Natural killer cell (primary cell): ENCODE measurements around the gene C3orf70. TPM values are rescaled to one million over a fixed set of nuclear protein-coding genes. Genes with fewer than 3 reads are reported as not detected.

Source experiments
- ATAC-seq, 3 donors: fragments of 150-1000 bp in 2 of 3; fragments of 200-7000 bp in 1 of 3; cut with Tn5 transposase; 1 replicate in 1 of 3; 2 replicates in 2 of 3; pipeline ENCODE4 v1.10.0; 2021; ENCODE audit warnings: mild to moderate bottlenecking in 2 of 3, moderate library complexity in 2 of 3
- DNase-seq, 2 donors: peaks; one replicate each; pipeline versions ENCODE4 v3.0.0 to v3.0.0-alpha.2; 2013 to 2021; ENCODE audit warnings: mixed read lengths in 1 of 2
- H3K27ac ChIP-seq: one replicate; pipeline ENCODE4 v1.5.1; 2013; ENCODE audit warnings: mild to moderate bottlenecking, low read length
- H3K27me3 ChIP-seq: one replicate; pipeline ENCODE4 v1.6.1; 2013; ENCODE audit warnings: low read length; ENCODE audit not compliant: control insufficient read depth, insufficient read depth
- H3K36me3 ChIP-seq: one replicate; pipeline ENCODE4 v1.6.1; 2013; ENCODE audit warnings: low read length; ENCODE audit not compliant: control insufficient read depth, insufficient read depth
- H3K4me1 ChIP-seq: one replicate; pipeline ENCODE4 v1.6.1; 2013; ENCODE audit warnings: low read length; ENCODE audit not compliant: control insufficient read depth, insufficient read depth
- H3K4me3 ChIP-seq: one replicate; pipeline ENCODE4 v1.5.1; 2013; ENCODE audit warnings: low read length
- H3K9me3 ChIP-seq: one replicate; pipeline ENCODE4 v1.6.1; 2013; ENCODE audit warnings: low read length; ENCODE audit not compliant: control insufficient read depth, insufficient read depth
- H3K27ac Mint-ChIP-seq, 2 donors: one replicate each; pipeline ENCODE4 v1.8.0; 2022; ENCODE audit warnings: mild to moderate bottlenecking in 2 of 2, mixed read lengths in 2 of 2, moderate library complexity in 1 of 2
- H3K27me3 Mint-ChIP-seq, 2 donors: one replicate each; pipeline ENCODE4 v1.8.0; 2022; ENCODE audit warnings: low read depth in 2 of 2, mixed read lengths in 2 of 2
- H3K36me3 Mint-ChIP-seq: one replicate; pipeline ENCODE4 v1.8.0; 2022; ENCODE audit warnings: mixed read lengths
- H3K4me1 Mint-ChIP-seq, 2 donors: one replicate each; pipeline ENCODE4 v1.8.0; 2022; ENCODE audit warnings: mixed read lengths in 2 of 2
- H3K4me3 Mint-ChIP-seq: one replicate; pipeline ENCODE4 v1.8.0; 2022; ENCODE audit warnings: mild to moderate bottlenecking, moderate library complexity, mixed read lengths
- H3K9me3 Mint-ChIP-seq, 2 donors: one replicate each; pipeline ENCODE4 v1.8.0; 2022; ENCODE audit warnings: mixed read lengths in 2 of 2
- WGBS: methylation state at CpG from one replicate; pipeline ENCODE4 v1.1.7; 2013; ENCODE audit warnings: missing lambda C conversion rate; ENCODE audit not compliant: insufficient coverage; 5-methylcytosine and 5-hydroxymethylcytosine counted together
- intact Hi-C: fragments of 100-400 bp; cut with micrococcal nuclease; formaldehyde crosslinking; loops from one replicate; pipeline ENCODE4 v1.14.2; 2022
- total RNA-seq, 4 donors: library from RNA; stranded (reverse); fragments of 120-200 nt in 1 of 4; gene quantifications; one replicate each; pipeline versions ENCODE4 v1.2.3 to v1.2.4, GENCODE V29; 2013 to 2022
- TF ChIP-seq, protein P1 (sequence below): fragments of 200-600 bp; IDR thresholded peaks from one replicate; pipeline ENCODE4 v1.8.0; 2022; ENCODE audit warnings: antibody characterized with exemption

C3orf70 gene
- total RNA-seq, 3 donors from 2014 or later (not counting 1 experiment from before 2014, with no cell fraction given): 0.05 to 0.07 (median 0.05) TPM

DNA sequence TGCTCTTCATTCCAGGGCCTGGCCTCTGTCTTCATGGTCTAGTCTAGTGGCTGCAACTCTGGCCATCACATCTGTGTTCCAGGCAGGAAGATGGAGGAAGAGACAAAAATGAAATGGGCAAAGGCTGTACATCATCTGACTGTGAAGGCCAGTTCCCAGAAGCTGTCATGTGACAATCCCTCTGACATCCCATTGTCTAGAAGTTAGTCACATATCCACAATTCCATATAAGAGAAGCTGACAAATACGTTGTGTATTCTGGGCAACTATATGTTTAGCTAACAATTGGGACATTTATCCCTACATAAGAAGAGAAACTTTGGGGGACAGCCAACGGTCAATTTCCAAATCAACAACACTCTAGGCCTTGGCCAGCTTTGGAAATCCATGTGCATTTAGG lies 34.5 kb upstream of the C3orf70 start:
- Mint-ChIP-seq H3K36me3 (no peaks in the 10 kb centered on the region), H3K9me3 (no peaks in the 10 kb centered on the region), H3K27ac (no peak overlapping the region), H3K4me3 (no peak overlapping the region), H3K27me3 (peaks cover 9 to 11% of the 10 kb centered on the region in 2 donors), H3K4me1 (no peaks in the 10 kb centered on the region)
- ATAC-seq: no peak
- Histone ChIP-seq H3K36me3 (no peaks in the 10 kb centered on the region), H3K9me3 (no peaks in the 10 kb centered on the region), H3K4me3 (no peak overlapping the region), H3K27ac (no peak overlapping the region), H3K4me1 (no peaks in the 10 kb centered on the region), H3K27me3 (no peaks in the 10 kb centered on the region)
- intact Hi-C loops: no loop called here
- DNase-seq: no peak
- TF ChIP-seq, protein P1, sequence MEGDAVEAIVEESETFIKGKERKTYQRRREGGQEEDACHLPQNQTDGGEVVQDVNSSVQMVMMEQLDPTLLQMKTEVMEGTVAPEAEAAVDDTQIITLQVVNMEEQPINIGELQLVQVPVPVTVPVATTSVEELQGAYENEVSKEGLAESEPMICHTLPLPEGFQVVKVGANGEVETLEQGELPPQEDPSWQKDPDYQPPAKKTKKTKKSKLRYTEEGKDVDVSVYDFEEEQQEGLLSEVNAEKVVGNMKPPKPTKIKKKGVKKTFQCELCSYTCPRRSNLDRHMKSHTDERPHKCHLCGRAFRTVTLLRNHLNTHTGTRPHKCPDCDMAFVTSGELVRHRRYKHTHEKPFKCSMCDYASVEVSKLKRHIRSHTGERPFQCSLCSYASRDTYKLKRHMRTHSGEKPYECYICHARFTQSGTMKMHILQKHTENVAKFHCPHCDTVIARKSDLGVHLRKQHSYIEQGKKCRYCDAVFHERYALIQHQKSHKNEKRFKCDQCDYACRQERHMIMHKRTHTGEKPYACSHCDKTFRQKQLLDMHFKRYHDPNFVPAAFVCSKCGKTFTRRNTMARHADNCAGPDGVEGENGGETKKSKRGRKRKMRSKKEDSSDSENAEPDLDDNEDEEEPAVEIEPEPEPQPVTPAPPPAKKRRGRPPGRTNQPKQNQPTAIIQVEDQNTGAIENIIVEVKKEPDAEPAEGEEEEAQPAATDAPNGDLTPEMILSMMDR: no peak
- WGBS: 100% methylated on average over 1 of the region's 2 CpGs

- ATAC-seq (no peak), DNase-seq (peak in 1 of 2 donors; percentile 42)
- Histone ChIP-seq H3K36me3 (no peaks in the 10 kb centered on the region), H3K9me3 (no peaks in the 10 kb centered on the region), H3K27me3 (no peaks in the 10 kb centered on the region), H3K4me1 (peaks cover 4% of the 10 kb centered on the region), H3K4me3 (no peak overlapping the region), H3K27ac (no peak overlapping the region)
- intact Hi-C loops: no loop called here
- H3K4me3 Mint-ChIP-seq: no peak overlapping the region
- WGBS: 46% methylated on average over 7 of the region's 10 CpGs
- no peaks in the 10 kb centered on the region for H3K27me3 Mint-ChIP-seq
- H3K27ac Mint-ChIP-seq: no peak overlapping the region
- no peaks in the 10 kb centered on the region for H3K4me1 Mint-ChIP-seq
- TF ChIP-seq, protein P1: peak; percentile 78
- H3K36me3 Mint-ChIP-seq: no peaks in the 10 kb centered on the region
- no peaks in the 10 kb centered on the region for H3K9me3 Mint-ChIP-seq
Observed at GRCh38 chr3:185176750-185177359, 24.0 kb upstream of the C3orf70 start.

GRCh38 chr3:185175370-185175987 lies 22.6 kb upstream of the C3orf70 start:
- Histone ChIP-seq H3K4me1 (peaks cover 4% of the 10 kb centered on the region), H3K27ac (no peak overlapping the region), H3K9me3 (no peaks in the 10 kb centered on the region), H3K36me3 (no peaks in the 10 kb centered on the region), H3K4me3 (no peak overlapping the region), H3K27me3 (no peaks in the 10 kb centered on the region)
- peak in 1 of 3 donors; percentile 54 for ATAC-seq
- 51% methylated on average over 15 of the region's 15 CpGs for WGBS
- TF ChIP-seq, protein P1: no peak
- Mint-ChIP-seq H3K4me3 (no peak overlapping the region), H3K27ac (no peak overlapping the region), H3K9me3 (no peaks in the 10 kb centered on the region), H3K4me1 (no peaks in the 10 kb centered on the region), H3K36me3 (no peaks in the 10 kb centered on the region), H3K27me3 (peaks cover 0 to 6% of the 10 kb centered on the region in 2 donors)
- no peak for DNase-seq
- intact Hi-C loops: no loop called here
